ENCODE measurements around the gene CD247.

Gene CD247

GRCh38 chr1:167517535-167518330 is 596 bp downstream of the CD247 start:
- Histone ChIP-seq H3K4me3 (ENCODE audit: low read length) (no peak overlapping the region), H3K4me2 (ENCODE audit: low read length) (no peak overlapping the region), H3K9ac (ENCODE audit: low read depth, low read length) (no peak overlapping the region), H3K9me3 (replicated peaks; ENCODE audit: low read length) (no peaks in the 10 kb centered on the region), H3K27me3 (ENCODE audit: control insufficient read depth, insufficient read depth, low read length) (peaks cover 23% of the 10 kb centered on the region), H3K36me3 (ENCODE audit: insufficient read depth, low read length) (no peaks in the 10 kb centered on the region), H3K4me1 (ENCODE audit: control insufficient read depth, insufficient read depth, low read length) (no peaks in the 10 kb centered on the region)

- H3K27me3 ChIP-seq (ENCODE audit: control insufficient read depth, insufficient read depth, low read length): peaks cover 32% of the 10 kb centered on the region
- H3K9ac ChIP-seq (ENCODE audit: low read depth, low read length): no peak overlapping the region
- H3K36me3 ChIP-seq (ENCODE audit: insufficient read depth, low read length): no peaks in the 10 kb centered on the region
- H3K9me3 ChIP-seq (replicated peaks; ENCODE audit: low read length): no peaks in the 10 kb centered on the region
- H3K4me1 ChIP-seq (ENCODE audit: control insufficient read depth, insufficient read depth, low read length): no peaks in the 10 kb centered on the region
- H3K4me3 ChIP-seq (ENCODE audit: low read length): no peak overlapping the region
- H3K4me2 ChIP-seq (ENCODE audit: low read length): no peak overlapping the region
Measured at GRCh38 chr1:167516404-167517388, 1.6 kb downstream of the CD247 start.

- H3K36me3 ChIP-seq (ENCODE audit: insufficient read depth, low read length): no peaks in the 10 kb centered on the region
- H3K4me3 ChIP-seq (ENCODE audit: low read length): no peak overlapping the region
- H3K4me1 ChIP-seq (ENCODE audit: control insufficient read depth, insufficient read depth, low read length): no peaks in the 10 kb centered on the region
- H3K9ac ChIP-seq (ENCODE audit: low read depth, low read length): no peak overlapping the region
- H3K4me2 ChIP-seq (ENCODE audit: low read length): no peak overlapping the region
- no peaks in the 10 kb centered on the region for H3K9me3 ChIP-seq (replicated peaks; ENCODE audit: low read length)
- peaks cover 37% of the 10 kb centered on the region for H3K27me3 ChIP-seq (ENCODE audit: control insufficient read depth, insufficient read depth, low read length)
Measured at GRCh38 chr1:167515893-167516321, 2.4 kb downstream of the CD247 start.

- H3K9ac ChIP-seq (ENCODE audit: low read depth, low read length): no peak overlapping the region
- no peaks in the 10 kb centered on the region for H3K36me3 ChIP-seq (ENCODE audit: insufficient read depth, low read length)
- peaks cover 37% of the 10 kb centered on the region for H3K27me3 ChIP-seq (ENCODE audit: control insufficient read depth, insufficient read depth, low read length)
- no peak overlapping the region for H3K4me3 ChIP-seq (ENCODE audit: low read length)
- H3K9me3 ChIP-seq (replicated peaks; ENCODE audit: low read length): no peaks in the 10 kb centered on the region
- H3K4me2 ChIP-seq (ENCODE audit: low read length): no peak overlapping the region
- H3K4me1 ChIP-seq (ENCODE audit: control insufficient read depth, insufficient read depth, low read length): no peaks in the 10 kb centered on the region
Measured at GRCh38 chr1:167515461-167515860, 2.9 kb downstream of the CD247 start.

- Histone ChIP-seq H3K4me2 (ENCODE audit: low read length) (no peak overlapping the region), H3K27me3 (ENCODE audit: control insufficient read depth, insufficient read depth, low read length) (peaks cover 27% of the 10 kb centered on the region), H3K9ac (ENCODE audit: low read depth, low read length) (no peak overlapping the region), H3K4me1 (ENCODE audit: control insufficient read depth, insufficient read depth, low read length) (no peaks in the 10 kb centered on the region), H3K9me3 (replicated peaks; ENCODE audit: low read length) (no peaks in the 10 kb centered on the region), H3K4me3 (ENCODE audit: low read length) (no peak overlapping the region), H3K36me3 (ENCODE audit: insufficient read depth, low read length) (no peaks in the 10 kb centered on the region)
Measured at GRCh38 chr1:167514288-167514687, 4.0 kb downstream of the CD247 start.

- Histone ChIP-seq H3K4me2 (ENCODE audit: low read length) (no peak overlapping the region), H3K4me1 (ENCODE audit: control insufficient read depth, insufficient read depth, low read length) (no peaks in the 10 kb centered on the region), H3K9ac (ENCODE audit: low read depth, low read length) (no peak overlapping the region), H3K27me3 (ENCODE audit: control insufficient read depth, insufficient read depth, low read length) (peaks cover 24% of the 10 kb centered on the region), H3K9me3 (replicated peaks; ENCODE audit: low read length) (no peaks in the 10 kb centered on the region), H3K4me3 (ENCODE audit: low read length) (no peak overlapping the region), H3K36me3 (ENCODE audit: insufficient read depth, low read length) (no peaks in the 10 kb centered on the region)
Measured at GRCh38 chr1:167512046-167512654, 6.2 kb downstream of the CD247 start.

- no peaks in the 10 kb centered on the region for H3K36me3 ChIP-seq (ENCODE audit: insufficient read depth, low read length)
- no peak overlapping the region for H3K4me3 ChIP-seq (ENCODE audit: low read length)
- no peak overlapping the region for H3K4me2 ChIP-seq (ENCODE audit: low read length)
- no peaks in the 10 kb centered on the region for H3K4me1 ChIP-seq (ENCODE audit: control insufficient read depth, insufficient read depth, low read length)
- no peak overlapping the region for H3K9ac ChIP-seq (ENCODE audit: low read depth, low read length)
- H3K27me3 ChIP-seq (ENCODE audit: control insufficient read depth, insufficient read depth, low read length): peaks cover 24% of the 10 kb centered on the region
- H3K9me3 ChIP-seq (replicated peaks; ENCODE audit: low read length): no peaks in the 10 kb centered on the region
Measured at GRCh38 chr1:167511374-167511986, 6.8 kb downstream of the CD247 start.

- Histone ChIP-seq H3K36me3 (ENCODE audit: insufficient read depth, low read length) (no peaks in the 10 kb centered on the region), H3K9ac (ENCODE audit: low read depth, low read length) (no peak overlapping the region), H3K4me1 (ENCODE audit: control insufficient read depth, insufficient read depth, low read length) (no peaks in the 10 kb centered on the region), H3K27me3 (ENCODE audit: control insufficient read depth, insufficient read depth, low read length) (peaks cover 24% of the 10 kb centered on the region), H3K9me3 (replicated peaks; ENCODE audit: low read length) (no peaks in the 10 kb centered on the region), H3K4me3 (ENCODE audit: low read length) (no peak overlapping the region), H3K4me2 (ENCODE audit: low read length) (no peak overlapping the region)
Measured at GRCh38 chr1:167510881-167511280, 7.4 kb downstream of the CD247 start.

GRCh38 chr1:167510244-167510643 is 8.1 kb downstream of the CD247 start:
- Histone ChIP-seq H3K9ac (ENCODE audit: low read depth, low read length) (no peak overlapping the region), H3K9me3 (replicated peaks; ENCODE audit: low read length) (no peaks in the 10 kb centered on the region), H3K4me3 (ENCODE audit: low read length) (no peak overlapping the region), H3K27me3 (ENCODE audit: control insufficient read depth, insufficient read depth, low read length) (peaks cover 24% of the 10 kb centered on the region), H3K4me2 (ENCODE audit: low read length) (no peak overlapping the region), H3K4me1 (ENCODE audit: control insufficient read depth, insufficient read depth, low read length) (no peaks in the 10 kb centered on the region), H3K36me3 (ENCODE audit: insufficient read depth, low read length) (no peaks in the 10 kb centered on the region)

- H3K4me2 ChIP-seq (ENCODE audit: low read length): no peak overlapping the region
- no peaks in the 10 kb centered on the region for H3K9me3 ChIP-seq (replicated peaks; ENCODE audit: low read length)
- H3K4me3 ChIP-seq (ENCODE audit: low read length): no peak overlapping the region
- no peak overlapping the region for H3K9ac ChIP-seq (ENCODE audit: low read depth, low read length)
- H3K36me3 ChIP-seq (ENCODE audit: insufficient read depth, low read length): no peaks in the 10 kb centered on the region
- H3K27me3 ChIP-seq (ENCODE audit: control insufficient read depth, insufficient read depth, low read length): peaks cover 24% of the 10 kb centered on the region
- H3K4me1 ChIP-seq (ENCODE audit: control insufficient read depth, insufficient read depth, low read length): no peaks in the 10 kb centered on the region
Measured at GRCh38 chr1:167509587-167509986, 8.7 kb downstream of the CD247 start.

GRCh38 chr1:167507719-167508118 is 10.6 kb downstream of the CD247 start:
- H3K27me3 ChIP-seq (ENCODE audit: control insufficient read depth, insufficient read depth, low read length): peaks cover 31% of the 10 kb centered on the region
- no peaks in the 10 kb centered on the region for H3K9me3 ChIP-seq (replicated peaks; ENCODE audit: low read length)
- H3K36me3 ChIP-seq (ENCODE audit: insufficient read depth, low read length): no peaks in the 10 kb centered on the region
- H3K4me1 ChIP-seq (ENCODE audit: control insufficient read depth, insufficient read depth, low read length): no peaks in the 10 kb centered on the region
- no peak overlapping the region for H3K9ac ChIP-seq (ENCODE audit: low read depth, low read length)
- H3K4me3 ChIP-seq (ENCODE audit: low read length): no peak overlapping the region
- H3K4me2 ChIP-seq (ENCODE audit: low read length): no peak overlapping the region
